H1 (cell line): Measurements from ENCODE around the gene CRCP. TPM values are rescaled to one million over a fixed set of nuclear protein-coding genes. Genes with fewer than 3 reads are reported as not detected.

Source experiments
- CTCF ChIA-PET: fragments of 300-600 bp; sonication (Branson Sonifier 250); formaldehyde crosslinking; loops from one replicate; lab custom pipeline; 2021; ENCODE audit not compliant: partially characterized antibody; lab: Charles Lee
- POLR2A ChIA-PET: fragments of 300-600 bp; sonication (Branson Sonifier 250); formaldehyde crosslinking; loops from one replicate; lab custom pipeline; 2021; ENCODE audit warnings: inconsistent platforms; ENCODE audit not compliant: partially characterized antibody; lab: Charles Lee
- DNase-seq, 2 experiments: peaks; one replicate each; pipeline versions ENCODE4 v3.0.0 to v3.0.0-alpha.2; 2010 to 2022; ENCODE audit warnings: low spot score in 2 of 2, low read depth in 1 of 2, mixed read lengths in 1 of 2
- FAIRE-seq: peaks from 2 replicates; lab custom pipeline; 2011; peaks lifted over from hg19 to GRCh38; lab: Jason Lieb, UNC
- H2AFZ ChIP-seq: 2 replicates; pipeline ENCODE4 v1.8.1; 2012; ENCODE audit warnings: low read length, inconsistent platforms
- H2AK5ac ChIP-seq: 2 replicates; pipeline ENCODE4 v1.6.1; 2013; ENCODE audit warnings: low read depth, low read length
- H2BK120ac ChIP-seq: replicated peaks from 2 replicates; pipeline ENCODE3; 2013; ENCODE audit warnings: low read depth, low read length, inconsistent platforms
- H2BK12ac ChIP-seq: 2 replicates; pipeline ENCODE4 v1.6.1; 2013; ENCODE audit warnings: low read depth, low read length
- H2BK15ac ChIP-seq: 2 replicates; pipeline ENCODE4 v1.6.1; 2013; ENCODE audit warnings: low read length
- H2BK20ac ChIP-seq: 2 replicates; pipeline ENCODE4 v1.6.1; 2013; ENCODE audit warnings: low read length
- H2BK5ac ChIP-seq: 2 replicates; pipeline ENCODE4 v1.6.1; 2013; ENCODE audit warnings: low read depth, low read length
- H3K14ac ChIP-seq: 2 replicates; pipeline ENCODE4 v1.6.1; 2013; ENCODE audit warnings: inconsistent platforms; ENCODE audit not compliant: insufficient read length
- H3K18ac ChIP-seq: 2 replicates; pipeline ENCODE4 v1.6.1; 2013; ENCODE audit warnings: low read length; ENCODE audit errors: extremely low read depth
- H3K23ac ChIP-seq: 2 replicates; pipeline ENCODE4 v1.6.1; 2013; ENCODE audit warnings: inconsistent platforms; ENCODE audit not compliant: insufficient read length
- H3K23me2 ChIP-seq: 2 replicates; pipeline ENCODE4 v1.6.1; 2013; ENCODE audit warnings: low read depth, low read length
- H3K27ac ChIP-seq: 2 replicates; pipeline ENCODE4 v1.6.1; 2011; ENCODE audit warnings: low read depth, low read length, inconsistent platforms
- H3K27me3 ChIP-seq, 4 experiments: replicated peaks in 1 of 4; 1 replicate in 1 of 4; 2 replicates in 3 of 4; pipeline versions ENCODE4 v1.6.1 to v1.8.1; 2011 to 2013; ENCODE audit warnings: low read length in 3 of 4, mild to moderate bottlenecking in 3 of 4, inconsistent platforms in 2 of 4, mixed read lengths in 2 of 4, moderate library complexity in 1 of 4; ENCODE audit not compliant: control insufficient read depth in 3 of 4, insufficient read depth in 3 of 4; ENCODE audit errors: extremely low read depth in 1 of 4
- H3K36me3 ChIP-seq, 4 experiments: 2 replicates each; pipeline versions ENCODE4 v1.6.1 to v1.8.1; 2011 to 2013; ENCODE audit warnings: mild to moderate bottlenecking in 4 of 4, low read length in 3 of 4, moderate library complexity in 2 of 4, control low read depth in 1 of 4, inconsistent platforms in 1 of 4; ENCODE audit not compliant: insufficient read depth in 4 of 4, control insufficient read depth in 2 of 4
- H3K4ac ChIP-seq: replicated peaks from 2 replicates; pipeline ENCODE3; 2013; ENCODE audit warnings: low read length, low read depth, mixed read lengths, inconsistent platforms; ENCODE audit not compliant: insufficient read length
- H3K4me1 ChIP-seq, 4 experiments: replicated peaks in 1 of 4; 1 replicate in 1 of 4; 2 replicates in 3 of 4; pipeline versions ENCODE4 v1.6.1 to v1.8.1; 2011 to 2013; ENCODE audit warnings: low read length in 3 of 4, inconsistent platforms in 2 of 4, mixed read lengths in 1 of 4; ENCODE audit not compliant: insufficient read depth in 4 of 4, control insufficient read depth in 3 of 4
- H3K4me2 ChIP-seq, 2 experiments: 2 replicates each; pipeline versions ENCODE4 v1.6.1 to v1.8.1; 2011 to 2013; ENCODE audit warnings: low read depth in 2 of 2, low read length in 2 of 2, control low read depth in 1 of 2, inconsistent platforms in 1 of 2, mild to moderate bottlenecking in 1 of 2; ENCODE audit not compliant: insufficient read depth in 1 of 2
- H3K4me3 ChIP-seq, 4 experiments: fragments of 200-600, 300-600 bp in 1 of 4; sonication (generic), shearing (Covaris generic), sonication (Bioruptor Twin) in 1 of 4; 2 replicates each; pipeline versions ENCODE4 v1.5.1 to v1.8.1; 2011 to 2016; ENCODE audit warnings: low read length in 4 of 4, low read depth in 3 of 4, control low read depth in 2 of 4, inconsistent platforms in 2 of 4, mild to moderate bottlenecking in 2 of 4, mixed read lengths in 1 of 4, moderate library complexity in 1 of 4; ENCODE audit not compliant: insufficient read depth in 2 of 4; ENCODE audit errors: extremely low read depth in 1 of 4
- H3K56ac ChIP-seq: replicated peaks from 2 replicates; pipeline ENCODE3; 2013; ENCODE audit warnings: low read depth, mild to moderate bottlenecking, mixed read lengths, low read length, inconsistent platforms; ENCODE audit not compliant: insufficient read length
- H3K79me1 ChIP-seq: 2 replicates; pipeline ENCODE4 v1.6.1; 2013; ENCODE audit warnings: low read depth, low read length, control low read depth
- H3K79me2 ChIP-seq, 2 experiments: 2 replicates each; pipeline versions ENCODE4 v1.6.1 to v1.8.1; 2012 to 2013; ENCODE audit warnings: low read length in 2 of 2, mild to moderate bottlenecking in 2 of 2, inconsistent platforms in 1 of 2; ENCODE audit not compliant: insufficient read depth in 2 of 2, control insufficient read depth in 1 of 2
- H3K9ac ChIP-seq, 4 experiments: replicated peaks in 1 of 4; 1 replicate in 1 of 4; 2 replicates in 3 of 4; pipeline versions ENCODE4 v1.6.1 to v1.8.1; 2011 to 2013; ENCODE audit warnings: low read depth in 3 of 4, low read length in 3 of 4, control low read depth in 2 of 4, mild to moderate bottlenecking in 2 of 4, moderate library complexity in 2 of 4, inconsistent platforms in 1 of 4; ENCODE audit errors: extremely low read depth in 1 of 4
- H3K9me3 ChIP-seq, 2 experiments: 2 replicates each; pipeline versions ENCODE4 v1.6.1 to v1.8.1; 2012 to 2013; ENCODE audit warnings: mild to moderate bottlenecking in 2 of 2, moderate library complexity in 2 of 2, control low read depth in 1 of 2, inconsistent platforms in 1 of 2, low read depth in 1 of 2, low read length in 1 of 2, mixed read lengths in 1 of 2; ENCODE audit not compliant: insufficient read depth in 2 of 2
- H4K20me1 ChIP-seq, 2 experiments: replicated peaks in 1 of 2; 2 replicates each; pipeline versions ENCODE3 to v1.8.1; 2011 to 2013; ENCODE audit warnings: inconsistent platforms in 2 of 2, low read length in 2 of 2, mild to moderate bottlenecking in 1 of 2; ENCODE audit not compliant: insufficient read depth in 2 of 2, control insufficient read depth in 1 of 2
- H4K5ac ChIP-seq: 2 replicates; pipeline ENCODE4 v1.6.1; 2013; ENCODE audit warnings: low read length, low read depth, mixed read lengths, inconsistent platforms; ENCODE audit not compliant: insufficient read length
- H4K8ac ChIP-seq: 2 replicates; pipeline ENCODE4 v1.8.0; 2013; ENCODE audit warnings: mild to moderate bottlenecking, moderate library complexity, low read length, inconsistent platforms; ENCODE audit not compliant: insufficient read depth; ENCODE audit errors: extremely low read depth
- H4K91ac ChIP-seq: replicated peaks from 2 replicates; pipeline ENCODE3; 2013; ENCODE audit warnings: low read length, mixed read lengths, inconsistent platforms; ENCODE audit not compliant: insufficient read length
- CEBPB ChIP-seq: IDR thresholded peaks from 2 replicates; pipeline ENCODE4 v1.6.1; 2012; ENCODE audit warnings: low read depth, low read length
- EGR1 ChIP-seq: IDR thresholded peaks from 2 replicates; pipeline ENCODE4 v1.6.1; 2011; ENCODE audit warnings: low read depth, low read length, borderline replicate concordance
- FOSL1 ChIP-seq: IDR thresholded peaks from 2 replicates; pipeline ENCODE4 v1.6.1; 2011; ENCODE audit warnings: mild to moderate bottlenecking, low read depth, low read length, moderate library complexity; ENCODE audit not compliant: insufficient read depth
- GABPA ChIP-seq: IDR thresholded peaks from 2 replicates; pipeline ENCODE4 v1.6.1; 2011; ENCODE audit warnings: mild to moderate bottlenecking, low read length, moderate library complexity, borderline replicate concordance; ENCODE audit not compliant: insufficient read depth
- PHF8 ChIP-seq: fragments of 200-600 bp; sonication (generic); conservative IDR thresholded peaks from 2 replicates; pipeline ENCODE4 v1.7.1; 2012; ENCODE audit warnings: low read depth, mild to moderate bottlenecking, inconsistent platforms, low read length, moderate library complexity
- POLR2A ChIP-seq, 2 experiments: IDR thresholded peaks; 1 replicate in 1 of 2; 2 replicates in 1 of 2; pipeline ENCODE4 v1.6.1; 2011; ENCODE audit warnings: low read depth in 2 of 2, low read length in 2 of 2, mild to moderate bottlenecking in 2 of 2; ENCODE audit errors: control extremely low read depth in 1 of 2
- POLR2AphosphoS5 ChIP-seq: IDR thresholded peaks from 2 replicates; pipeline ENCODE4 v1.6.1; 2011; ENCODE audit warnings: low read depth, low read length
- RNF2 ChIP-seq: fragments of 200-900, 300-1000 bp; sonication (generic); IDR thresholded peaks from 2 replicates; pipeline ENCODE4 v1.7.1; 2016; ENCODE audit warnings: borderline replicate concordance, low read depth, mild to moderate bottlenecking, antibody characterized with exemption, low read length; ENCODE audit not compliant: poor library complexity, severe bottlenecking; ENCODE audit errors: missing control alignments
- SAP30 ChIP-seq: fragments of 300-600 bp; sonication (generic); IDR thresholded peaks from 2 replicates; pipeline ENCODE4 v1.7.1; 2012; ENCODE audit warnings: low read length, moderate library complexity, mild to moderate bottlenecking, inconsistent platforms; ENCODE audit not compliant: insufficient read depth, insufficient replicate concordance
- SIN3A ChIP-seq, 2 experiments: IDR thresholded peaks in 1 of 2; conservative IDR thresholded peaks in 1 of 2; 2 replicates each; pipeline ENCODE4 v1.6.1; 2011 to 2012; ENCODE audit warnings: low read length in 2 of 2, improper control_type of control experiment in 1 of 2, low read depth in 1 of 2, mild to moderate bottlenecking in 1 of 2
- SP1 ChIP-seq: IDR thresholded peaks from 2 replicates; pipeline ENCODE4 v1.6.1; 2011; ENCODE audit warnings: low read depth, low read length
- TAF7 ChIP-seq: optimal IDR thresholded peaks from 2 replicates; pipeline ENCODE3; 2011; ENCODE audit warnings: low read depth, mild to moderate bottlenecking, inconsistent platforms, low read length, moderate library complexity, borderline replicate concordance
- TEAD4 ChIP-seq: IDR thresholded peaks from 2 replicates; pipeline ENCODE4 v1.6.1; 2012; ENCODE audit warnings: low read depth, low read length, inconsistent platforms, mixed read lengths
- ZNF274 ChIP-seq: IDR thresholded peaks from 2 replicates; pipeline ENCODE4 v1.7.0; 2012; ENCODE audit warnings: low read length, borderline replicate concordance; ENCODE audit errors: extremely low read depth
- WGBS, 2 experiments: shearing (Covaris generic) in 1 of 2; methylation state at CpG; one replicate each; pipeline versions ENCODE4 v1.1.6 to v1.1.7; 2013 to 2015; ENCODE audit warnings: low lambda C conversion rate in 2 of 2, mixed read lengths in 2 of 2, inconsistent platforms in 1 of 2, low coverage in 1 of 2, missing lambda C conversion rate in 1 of 2; ENCODE audit not compliant: insufficient replicate concordance in 2 of 2, insufficient coverage in 1 of 2, insufficient read length in 1 of 2; ENCODE audit errors: extremely low coverage in 1 of 2, missing lambda C conversion rate in 1 of 2; 5-methylcytosine and 5-hydroxymethylcytosine counted together
- polyA plus RNA-seq, 7 experiments: library from polyadenylated mRNA; depleted of rRNA in 3 of 7; stranded (reverse) in 5 of 7; unstranded in 2 of 7; fragments of >200 nt in 5 of 7; fragments of 200-250 nt in 2 of 7; gene quantifications; 1 replicate in 5 of 7; 2 replicates in 1 of 7; 4 replicates in 1 of 7; pipeline versions ENCODE4 v1.2.1 to v1.2.3, GENCODE V29; 2011 to 2013; ENCODE audit warnings: missing spikeins in 2 of 7, mixed read lengths in 2 of 7
- total RNA-seq: library from RNA; stranded (reverse); fragmentation: NEBNext Ultra II Directional; extraction: Animal tissue kit (Norgen Biotek cat#: 25700); gene quantifications from 2 replicates; pipeline ENCODE4 v1.2.1, GENCODE V29; 2021

Gene CRCP
- total and polyA plus RNA-seq, 2 of the 8 experiments (the other 6 are each of a cell fraction or from before 2014, with no cell fraction given): 15.0 to 29.3 TPM

DNA sequence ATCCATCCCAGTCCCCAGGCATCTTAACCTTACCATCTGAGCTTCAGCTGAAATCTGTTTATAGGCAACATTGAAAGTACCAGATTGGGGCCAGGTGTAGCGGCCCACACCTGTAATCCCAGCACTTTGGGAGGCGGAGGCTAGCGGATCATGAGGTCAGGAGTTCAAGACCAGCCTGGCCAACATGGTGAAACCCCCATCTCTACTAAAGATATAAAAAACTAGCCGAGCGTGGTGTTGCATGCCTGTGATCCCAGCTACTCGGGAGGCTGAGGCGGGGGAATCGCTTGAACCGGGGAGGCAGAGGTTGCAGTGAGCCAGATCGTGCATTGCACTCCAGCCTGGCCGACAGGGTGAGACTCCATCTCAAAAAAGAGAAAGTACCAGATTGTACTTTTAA lies 39.0 kb downstream of the CRCP start:
- no peak overlapping the region for H3K56ac ChIP-seq
- H2AFZ ChIP-seq: no peak overlapping the region
- H4K91ac ChIP-seq: no peak overlapping the region
- no peak overlapping the region for H4K8ac ChIP-seq
- H3K27me3 ChIP-seq: no peaks in the 10 kb centered on the region; a peak in 1 of 7 replicates
- no peak overlapping the region for H3K4me3 ChIP-seq
- WGBS, 2 experiments: 97% methylated on average over 11 of the region's 11 CpGs; no CpG with 5 or more reads in 1 of the 2 experiments
- DNase-seq (no peak), FAIRE-seq (no peak)
- no peak overlapping the region for H2BK20ac ChIP-seq
- H2BK15ac ChIP-seq: no peak overlapping the region
- no peak overlapping the region for H2BK12ac ChIP-seq
- no peak overlapping the region for H3K27ac ChIP-seq
- no peaks in the 10 kb centered on the region for H3K9me3 ChIP-seq
- no peak overlapping the region; a peak in 1 of 4 replicates for H3K4me2 ChIP-seq
- H3K18ac ChIP-seq: no peak overlapping the region
- H3K23ac ChIP-seq: no peak overlapping the region
- peaks cover 0 to 27% (median 4%) of the 10 kb centered on the region in 4 experiments; a peak in 5 of 8 replicates for H3K36me3 ChIP-seq
- H3K79me2 ChIP-seq: no peaks in the 10 kb centered on the region
- 0 out of 2 replicates have a peak, but pooled peaks cover 2% of the 10 kb centered on the region for H3K79me1 ChIP-seq
- H3K23me2 ChIP-seq: no peaks in the 10 kb centered on the region
- H4K20me1 ChIP-seq: peaks cover 7 to 21% of the 10 kb centered on the region in 2 experiments
- no peak overlapping the region for H2BK120ac ChIP-seq
- ChIA-PET POLR2A (interaction anchor here (1.4 kb wide), 1 partner anchor 51 kb away, joined by 3 read pairs; the partner anchor contains the start of gene TPST1), CTCF (interaction anchor here (0.8 to 1.2 kb wide), 4 partner anchors 13 to 815 kb away, joined by 3 read pairs; no protein-coding TSS in a partner anchor)
- no peak overlapping the region for H2BK5ac ChIP-seq
- no peak overlapping the region for H4K5ac ChIP-seq
- no peak overlapping the region for H3K4ac ChIP-seq
- no peak overlapping the region for H3K14ac ChIP-seq
- no peak overlapping the region for H3K9ac ChIP-seq
- no peak overlapping the region for H2AK5ac ChIP-seq
- peaks cover 6 to 8% (median 7%) of the 10 kb centered on the region in 4 experiments for H3K4me1 ChIP-seq
- TF ChIP-seq SAP30: no peak
- no peak for TF ChIP-seq SP1
- TF ChIP-seq POLR2A (IDR thresholded peaks at IDR 0.05; ENCODE audit: control extremely low read depth in 1 of 2, low read depth in 2 of 2, low read length in 2 of 2): no peak
- TF ChIP-seq POLR2AphosphoS5: no peak
- no peak for TF ChIP-seq CEBPB
- no peak for TF ChIP-seq GABPA
- TF ChIP-seq PHF8: no peak
- TF ChIP-seq EGR1: no peak
- TF ChIP-seq TEAD4: no peak
- no peak for TF ChIP-seq ZNF274
- TF ChIP-seq RNF2: no peak
- no peak for TF ChIP-seq SIN3A (conservative IDR thresholded peaks at IDR 0.05 in 1 of 2, IDR thresholded peaks at IDR 0.05 in 1 of 2; ENCODE audit: low read depth in 1 of 2, low read length in 2 of 2)
- TF ChIP-seq TAF7: no peak
- no peak for TF ChIP-seq FOSL1
